Measurements from ENCODE around the gene SERPINB2.

DNA sequence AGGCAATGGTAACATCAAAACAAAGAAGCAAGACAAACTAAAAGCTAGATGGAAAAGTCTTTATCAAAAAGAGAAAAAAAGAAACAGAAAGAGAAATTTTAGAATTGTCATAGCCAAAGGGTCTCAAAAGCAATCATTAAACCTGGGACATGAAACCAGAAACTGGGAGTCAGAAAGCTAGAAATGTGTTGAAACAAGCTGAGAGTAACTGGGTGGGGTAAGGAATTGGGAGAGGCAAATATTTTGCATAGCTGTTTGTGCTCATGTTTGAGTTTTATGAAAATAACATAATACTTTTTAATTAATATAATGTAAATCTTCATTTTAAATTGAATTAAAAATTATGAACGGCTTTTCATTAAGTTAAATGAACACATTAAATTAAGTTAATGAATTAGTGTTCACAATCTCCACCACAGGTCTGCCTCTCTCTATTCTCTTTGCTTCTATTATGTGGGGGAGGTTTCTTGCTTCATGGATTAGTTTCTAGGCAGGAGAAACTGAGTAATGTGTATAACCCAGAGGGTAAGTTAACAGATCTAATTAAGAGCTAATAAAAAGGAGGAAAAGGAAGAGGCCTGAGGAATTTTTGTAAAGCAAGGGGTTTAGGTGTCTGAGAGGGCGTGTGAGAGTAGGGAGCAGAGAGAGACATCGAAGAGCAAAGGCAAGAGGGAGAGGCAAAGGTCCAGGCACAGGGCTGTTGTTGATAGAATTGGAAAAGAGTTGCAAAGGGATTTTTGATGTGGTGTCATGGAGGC is 20.0 kb upstream of the SERPINB2 start:
- TF ChIP-seq, protein P1, sequence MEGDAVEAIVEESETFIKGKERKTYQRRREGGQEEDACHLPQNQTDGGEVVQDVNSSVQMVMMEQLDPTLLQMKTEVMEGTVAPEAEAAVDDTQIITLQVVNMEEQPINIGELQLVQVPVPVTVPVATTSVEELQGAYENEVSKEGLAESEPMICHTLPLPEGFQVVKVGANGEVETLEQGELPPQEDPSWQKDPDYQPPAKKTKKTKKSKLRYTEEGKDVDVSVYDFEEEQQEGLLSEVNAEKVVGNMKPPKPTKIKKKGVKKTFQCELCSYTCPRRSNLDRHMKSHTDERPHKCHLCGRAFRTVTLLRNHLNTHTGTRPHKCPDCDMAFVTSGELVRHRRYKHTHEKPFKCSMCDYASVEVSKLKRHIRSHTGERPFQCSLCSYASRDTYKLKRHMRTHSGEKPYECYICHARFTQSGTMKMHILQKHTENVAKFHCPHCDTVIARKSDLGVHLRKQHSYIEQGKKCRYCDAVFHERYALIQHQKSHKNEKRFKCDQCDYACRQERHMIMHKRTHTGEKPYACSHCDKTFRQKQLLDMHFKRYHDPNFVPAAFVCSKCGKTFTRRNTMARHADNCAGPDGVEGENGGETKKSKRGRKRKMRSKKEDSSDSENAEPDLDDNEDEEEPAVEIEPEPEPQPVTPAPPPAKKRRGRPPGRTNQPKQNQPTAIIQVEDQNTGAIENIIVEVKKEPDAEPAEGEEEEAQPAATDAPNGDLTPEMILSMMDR (IDR thresholded peaks at IDR 0.05) = no peak
- TF ChIP-seq EZH2 (IDR thresholded peaks at IDR 0.05; ENCODE audit: borderline replicate concordance, insufficient read depth, low read depth, low read length, poor library complexity, severe bottlenecking) = no peak
